HEK293 (cell line): Measurements from ENCODE around the gene PDE4D.

Experiments used
- CTCF ChIP-seq: fragments of 450-650 bp; formaldehyde crosslinking; IDR thresholded peaks from 2 replicates; pipeline ENCODE4 v1.5.1; 2016; ENCODE audit warnings: missing biosample characterization, missing genetic modification characterization
- IKZF3 ChIP-seq: fragments of 450-650 bp; IDR thresholded peaks from 2 replicates; pipeline ENCODE4 v1.5.0; 2018; ENCODE audit warnings: missing biosample characterization, mild to moderate bottlenecking, missing genetic modification characterization, moderate library complexity
- MYNN ChIP-seq: fragments of 450-650 bp; formaldehyde crosslinking; IDR thresholded peaks from 2 replicates; pipeline ENCODE4 v1.5.1; 2016; ENCODE audit warnings: missing biosample characterization, missing genetic modification characterization, borderline replicate concordance
- OSR2 ChIP-seq: fragments of 450-650 bp; formaldehyde crosslinking; IDR thresholded peaks from 2 replicates; pipeline ENCODE4 v1.5.1; 2016; ENCODE audit warnings: missing biosample characterization, missing genetic modification characterization
- REST ChIP-seq: fragments of 450-650 bp; formaldehyde crosslinking; IDR thresholded peaks from 2 replicates; pipeline ENCODE4 v1.5.1; 2016; ENCODE audit warnings: missing biosample characterization, missing genetic modification characterization
- SP7 ChIP-seq: fragments of 450-650 bp; formaldehyde crosslinking; IDR thresholded peaks from 2 replicates; pipeline ENCODE4 v1.5.1; 2016; ENCODE audit warnings: missing biosample characterization, missing genetic modification characterization
- ZNF10 ChIP-seq: fragments of 450-650 bp; formaldehyde crosslinking; IDR thresholded peaks from 2 replicates; pipeline ENCODE4 v1.5.1; 2017; ENCODE audit warnings: missing biosample characterization, missing genetic modification characterization
- ZNF157 ChIP-seq: fragments of 450-650 bp; formaldehyde crosslinking; IDR thresholded peaks from 2 replicates; pipeline ENCODE4 v1.5.1; 2016; ENCODE audit warnings: missing biosample characterization, missing genetic modification characterization
- ZNF274 ChIP-seq, 2 experiments: fragments of 200-500 bp in 1 of 2; fragments of 450-650 bp in 1 of 2; sonication (Bioruptor generic) in 1 of 2; formaldehyde crosslinking in 1 of 2; IDR thresholded peaks; 2 replicates each; pipeline versions ENCODE4 v1.5.1 to v1.6.1; 2014 to 2016; ENCODE audit warnings: borderline replicate concordance in 1 of 2, inconsistent platforms in 1 of 2, low read length in 1 of 2, missing biosample characterization in 1 of 2, missing genetic modification characterization in 1 of 2
- ZNF335 ChIP-seq: fragments of 450-650 bp; formaldehyde crosslinking; conservative IDR thresholded peaks from 2 replicates; pipeline ENCODE4 v1.5.1; 2016; ENCODE audit warnings: missing biosample characterization, missing genetic modification characterization
- ZNF350 ChIP-seq: fragments of 450-650 bp; formaldehyde crosslinking; IDR thresholded peaks from 2 replicates; pipeline ENCODE4 v1.5.0; 2017; ENCODE audit warnings: missing biosample characterization, mild to moderate bottlenecking, missing genetic modification characterization
- ZNF404 ChIP-seq: fragments of 450-650 bp; formaldehyde crosslinking; IDR thresholded peaks from 2 replicates; pipeline ENCODE4 v1.5.1; 2017; ENCODE audit warnings: missing biosample characterization, missing genetic modification characterization
- ZNF488 ChIP-seq: fragments of 450-650 bp; formaldehyde crosslinking; IDR thresholded peaks from 2 replicates; pipeline ENCODE4 v1.5.1; 2016; ENCODE audit warnings: missing biosample characterization, missing genetic modification characterization
- ZNF521 ChIP-seq: fragments of 450-650 bp; formaldehyde crosslinking; IDR thresholded peaks from 2 replicates; pipeline ENCODE4 v1.5.1; 2017; ENCODE audit warnings: missing biosample characterization, mild to moderate bottlenecking, missing genetic modification characterization
- ZNF530 ChIP-seq: fragments of 450-650 bp; formaldehyde crosslinking; IDR thresholded peaks from 2 replicates; pipeline ENCODE4 v1.5.1; 2016; ENCODE audit warnings: low read depth, missing biosample characterization, missing genetic modification characterization
- ZNF544 ChIP-seq: fragments of 450-650 bp; formaldehyde crosslinking; IDR thresholded peaks from 2 replicates; pipeline ENCODE4 v1.5.0; 2017; ENCODE audit warnings: missing biosample characterization, missing genetic modification characterization
- ZNF660 ChIP-seq: fragments of 450-650 bp; IDR thresholded peaks from 2 replicates; pipeline ENCODE4 v1.5.1; 2018; ENCODE audit warnings: missing biosample characterization, mild to moderate bottlenecking, missing genetic modification characterization
- ZNF843 ChIP-seq: fragments of 450-650 bp; formaldehyde crosslinking; IDR thresholded peaks from 2 replicates; pipeline ENCODE4 v1.5.1; 2016; ENCODE audit warnings: missing biosample characterization, missing genetic modification characterization
- TF ChIP-seq, protein P1 (sequence below): fragments of 450-650 bp; formaldehyde crosslinking; IDR thresholded peaks from 2 replicates; pipeline ENCODE4 v1.5.1; 2017; ENCODE audit warnings: missing biosample characterization, missing genetic modification characterization
- TF ChIP-seq, protein P2 (sequence below): fragments of 450-650 bp; formaldehyde crosslinking; IDR thresholded peaks from 2 replicates; pipeline ENCODE4 v1.5.1; 2016; ENCODE audit warnings: missing biosample characterization, missing genetic modification characterization
- TF ChIP-seq, protein P3 (sequence below): fragments of 450-650 bp; formaldehyde crosslinking; IDR thresholded peaks from 2 replicates; pipeline ENCODE4 v1.5.1; 2016; ENCODE audit warnings: missing biosample characterization, missing genetic modification characterization

The PDE4D gene

GRCh38 chr5:59360130-59360555 lies 533.4 kb downstream of the PDE4D start (continued):
- TF ChIP-seq, protein P1, sequence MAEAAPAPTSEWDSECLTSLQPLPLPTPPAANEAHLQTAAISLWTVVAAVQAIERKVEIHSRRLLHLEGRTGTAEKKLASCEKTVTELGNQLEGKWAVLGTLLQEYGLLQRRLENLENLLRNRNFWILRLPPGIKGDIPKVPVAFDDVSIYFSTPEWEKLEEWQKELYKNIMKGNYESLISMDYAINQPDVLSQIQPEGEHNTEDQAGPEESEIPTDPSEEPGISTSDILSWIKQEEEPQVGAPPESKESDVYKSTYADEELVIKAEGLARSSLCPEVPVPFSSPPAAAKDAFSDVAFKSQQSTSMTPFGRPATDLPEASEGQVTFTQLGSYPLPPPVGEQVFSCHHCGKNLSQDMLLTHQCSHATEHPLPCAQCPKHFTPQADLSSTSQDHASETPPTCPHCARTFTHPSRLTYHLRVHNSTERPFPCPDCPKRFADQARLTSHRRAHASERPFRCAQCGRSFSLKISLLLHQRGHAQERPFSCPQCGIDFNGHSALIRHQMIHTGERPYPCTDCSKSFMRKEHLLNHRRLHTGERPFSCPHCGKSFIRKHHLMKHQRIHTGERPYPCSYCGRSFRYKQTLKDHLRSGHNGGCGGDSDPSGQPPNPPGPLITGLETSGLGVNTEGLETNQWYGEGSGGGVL, result no peak
- TF ChIP-seq ZNF544 (tag by site-specific recombination), result no peak
- TF ChIP-seq, protein P2, sequence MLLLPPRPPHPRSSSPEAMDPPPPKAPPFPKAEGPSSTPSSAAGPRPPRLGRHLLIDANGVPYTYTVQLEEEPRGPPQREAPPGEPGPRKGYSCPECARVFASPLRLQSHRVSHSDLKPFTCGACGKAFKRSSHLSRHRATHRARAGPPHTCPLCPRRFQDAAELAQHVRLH (tag by site-specific recombination), result peak; percentile 72
- TF ChIP-seq ZNF274 (IDR thresholded peaks at IDR 0.05; ENCODE audit: low read length), result no peak
- TF ChIP-seq ZNF274 (tag by site-specific recombination; IDR thresholded peaks at IDR 0.05; ENCODE audit: borderline replicate concordance), result no peak
- peak; percentile 90 for TF ChIP-seq ZNF10 (tag by site-specific recombination)
- peak; percentile 80 for TF ChIP-seq OSR2 (tag by site-specific recombination)
- no peak for TF ChIP-seq ZNF843 (tag by site-specific recombination)
- TF ChIP-seq MYNN (tag by site-specific recombination), result peak; percentile 51
- TF ChIP-seq, protein P3, sequence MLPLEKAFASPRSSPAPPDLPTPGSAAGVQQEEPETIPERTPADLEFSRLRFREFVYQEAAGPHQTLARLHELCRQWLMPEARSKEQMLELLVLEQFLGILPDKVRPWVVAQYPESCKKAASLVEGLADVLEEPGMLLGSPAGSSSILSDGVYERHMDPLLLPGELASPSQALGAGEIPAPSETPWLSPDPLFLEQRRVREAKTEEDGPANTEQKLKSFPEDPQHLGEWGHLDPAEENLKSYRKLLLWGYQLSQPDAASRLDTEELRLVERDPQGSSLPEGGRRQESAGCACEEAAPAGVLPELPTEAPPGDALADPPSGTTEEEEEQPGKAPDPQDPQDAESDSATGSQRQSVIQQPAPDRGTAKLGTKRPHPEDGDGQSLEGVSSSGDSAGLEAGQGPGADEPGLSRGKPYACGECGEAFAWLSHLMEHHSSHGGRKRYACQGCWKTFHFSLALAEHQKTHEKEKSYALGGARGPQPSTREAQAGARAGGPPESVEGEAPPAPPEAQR (tag by site-specific recombination), result no peak
- TF ChIP-seq SP7, result peak; percentile 75
- TF ChIP-seq IKZF3, result peak; percentile 58; the same call in 1 of the 2 replicates
- no peak for TF ChIP-seq REST
- peak; percentile 73 for TF ChIP-seq ZNF335
- TF ChIP-seq ZNF350, result no peak
- TF ChIP-seq ZNF660 (tag by site-specific recombination), result no peak
- TF ChIP-seq ZNF404 (tag by site-specific recombination), result no peak
- TF ChIP-seq ZNF157 (tag by site-specific recombination), result no peak
- TF ChIP-seq ZNF521, result no peak
- TF ChIP-seq CTCF (tag by site-specific recombination), result no peak
- no peak for TF ChIP-seq ZNF530 (tag by site-specific recombination)
- TF ChIP-seq ZNF488 (tag by site-specific recombination), result no peak
